Neural progenitor cell (in vitro differentiated cells): Measurements from ENCODE around the gene TLN1. TPM values are rescaled to one million over a fixed set of nuclear protein-coding genes. Genes with fewer than 3 reads are reported as not detected.

ENCODE experiments used
- DNase-seq: peaks from one replicate; pipeline ENCODE4 v3.0.0-alpha.2; 2016; ENCODE audit warnings: low spot score
- H2AFZ ChIP-seq: fragments of 200-600 bp; sonication (generic); replicated peaks from 2 replicates; pipeline ENCODE4 v1.6.1; 2016; ENCODE audit warnings: antibody characterized with exemption
- H3F3A ChIP-seq: fragments of 200-600 bp; sonication (generic); 2 replicates; pipeline ENCODE4 v1.6.1; 2016; ENCODE audit warnings: antibody characterized with exemption, low read depth
- H3K27ac ChIP-seq: fragments of 200-600 bp; sonication (generic); 2 replicates; pipeline ENCODE4 v1.5.1; 2016; ENCODE audit warnings: mild to moderate bottlenecking
- H3K27me3 ChIP-seq: fragments of 200-600 bp; sonication (generic); 2 replicates; pipeline ENCODE4 v1.6.1; 2016; ENCODE audit warnings: mild to moderate bottlenecking, moderate library complexity
- H3K36me3 ChIP-seq: fragments of 200-600 bp; sonication (generic); 2 replicates; pipeline ENCODE4 v1.5.1; 2016
- H3K4me1 ChIP-seq: fragments of 200-600 bp; sonication (generic); 2 replicates; pipeline ENCODE4 v1.6.1; 2016; ENCODE audit warnings: mixed run types
- H3K4me2 ChIP-seq: fragments of 200-600 bp; sonication (generic); 2 replicates; pipeline ENCODE4 v1.6.1; 2016
- H3K4me3 ChIP-seq: fragments of 200-600 bp; sonication (generic); 2 replicates; pipeline ENCODE4 v1.5.1; 2016
- H3K79me2 ChIP-seq: fragments of 200-600 bp; sonication (generic); 2 replicates; pipeline ENCODE4 v1.6.1; 2016; ENCODE audit warnings: low read depth
- H3K9ac ChIP-seq: fragments of 200-600 bp; sonication (generic); 2 replicates; pipeline ENCODE4 v1.6.1; 2016
- H3K9me3 ChIP-seq: fragments of 200-600 bp; sonication (generic); 2 replicates; pipeline ENCODE4 v1.5.1; 2016; ENCODE audit warnings: low read depth
- H4K20me1 ChIP-seq: fragments of 200-600 bp; sonication (generic); 2 replicates; pipeline ENCODE4 v1.6.1; 2016; ENCODE audit warnings: low read depth
- H3K27ac Mint-ChIP-seq: 3 replicates; pipeline ENCODE4 v1.8.0; 2021; ENCODE audit warnings: mixed read lengths
- H3K27me3 Mint-ChIP-seq: 2 replicates; pipeline ENCODE4 v1.8.0; 2022; ENCODE audit warnings: low read depth, mild to moderate bottlenecking, inconsistent platforms, moderate library complexity, mixed read lengths; ENCODE audit not compliant: insufficient read depth
- H3K36me3 Mint-ChIP-seq: 3 replicates; pipeline ENCODE4 v1.8.0; 2021; ENCODE audit warnings: mixed read lengths
- H3K4me1 Mint-ChIP-seq: 3 replicates; pipeline ENCODE4 v1.8.0; 2021; ENCODE audit warnings: mixed read lengths
- H3K4me3 Mint-ChIP-seq: 3 replicates; pipeline ENCODE4 v1.8.0; 2021; ENCODE audit warnings: mild to moderate bottlenecking, moderate library complexity, mixed read lengths
- H3K9me3 Mint-ChIP-seq: 3 replicates; pipeline ENCODE4 v1.8.0; 2020; ENCODE audit warnings: mixed read lengths
- EZH2 ChIP-seq: fragments of 200-600 bp; sonication (generic); IDR thresholded peaks from 2 replicates; pipeline ENCODE4 v1.6.1; 2017; ENCODE audit warnings: antibody characterized with exemption, mild to moderate bottlenecking, moderate library complexity
- EZH2phosphoT487 ChIP-seq: fragments of 200-600 bp; sonication (generic); IDR thresholded peaks from 2 replicates; pipeline ENCODE4 v1.6.1; 2017; ENCODE audit warnings: antibody characterized with exemption
- total RNA-seq: library from RNA; depleted of rRNA; stranded (reverse); fragments of >200 nt; gene quantifications from 2 replicates; pipeline ENCODE4 v1.2.3, GENCODE V29; 2015; ENCODE audit warnings: low replicate concordance
- TF ChIP-seq, protein P1 (sequence below): fragments of 200-600 bp; sonication (generic); IDR thresholded peaks from 2 replicates; pipeline ENCODE4 v1.5.1; 2017; ENCODE audit warnings: antibody characterized with exemption, mild to moderate bottlenecking

The TLN1 gene
- total RNA-seq, 1 donor from 2014 or later = 36.7 TPM

GRCh38 chr9:35730486-35730854 lies 1.5 kb downstream of the TLN1 start:
- DNase-seq = no peak
- Histone ChIP-seq H3K4me2 (peak overlapping the region; percentile 80), H3K27ac (no peak overlapping the region), H3K4me3 (peak overlapping the region; percentile 71), H3K27me3 (no peaks in the 10 kb centered on the region), H3K9ac (no peak overlapping the region), H3K4me1 (peaks cover 55% of the 10 kb centered on the region), H4K20me1 (peaks cover 15% of the 10 kb centered on the region), H3K9me3 (no peaks in the 10 kb centered on the region), H2AFZ (no peak overlapping the region), H3K79me2 (peaks cover 75% of the 10 kb centered on the region), H3K36me3 (no peaks in the 10 kb centered on the region), H3F3A (peaks cover 59% of the 10 kb centered on the region)
- H3K4me3 Mint-ChIP-seq = no peak overlapping the region
- peaks cover 5% of the 10 kb centered on the region for H3K36me3 Mint-ChIP-seq
- H3K9me3 Mint-ChIP-seq = no peaks in the 10 kb centered on the region
- peaks cover 25% of the 10 kb centered on the region for H3K4me1 Mint-ChIP-seq
- TF ChIP-seq, protein P1, sequence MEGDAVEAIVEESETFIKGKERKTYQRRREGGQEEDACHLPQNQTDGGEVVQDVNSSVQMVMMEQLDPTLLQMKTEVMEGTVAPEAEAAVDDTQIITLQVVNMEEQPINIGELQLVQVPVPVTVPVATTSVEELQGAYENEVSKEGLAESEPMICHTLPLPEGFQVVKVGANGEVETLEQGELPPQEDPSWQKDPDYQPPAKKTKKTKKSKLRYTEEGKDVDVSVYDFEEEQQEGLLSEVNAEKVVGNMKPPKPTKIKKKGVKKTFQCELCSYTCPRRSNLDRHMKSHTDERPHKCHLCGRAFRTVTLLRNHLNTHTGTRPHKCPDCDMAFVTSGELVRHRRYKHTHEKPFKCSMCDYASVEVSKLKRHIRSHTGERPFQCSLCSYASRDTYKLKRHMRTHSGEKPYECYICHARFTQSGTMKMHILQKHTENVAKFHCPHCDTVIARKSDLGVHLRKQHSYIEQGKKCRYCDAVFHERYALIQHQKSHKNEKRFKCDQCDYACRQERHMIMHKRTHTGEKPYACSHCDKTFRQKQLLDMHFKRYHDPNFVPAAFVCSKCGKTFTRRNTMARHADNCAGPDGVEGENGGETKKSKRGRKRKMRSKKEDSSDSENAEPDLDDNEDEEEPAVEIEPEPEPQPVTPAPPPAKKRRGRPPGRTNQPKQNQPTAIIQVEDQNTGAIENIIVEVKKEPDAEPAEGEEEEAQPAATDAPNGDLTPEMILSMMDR = no peak
- TF ChIP-seq EZH2 (no peak), EZH2phosphoT487 (no peak)
- H3K27me3 Mint-ChIP-seq = peaks cover 2% of the 10 kb centered on the region
- H3K27ac Mint-ChIP-seq = no peak overlapping the region

GRCh38 chr9:35729700-35730485 lies 2.1 kb downstream of the TLN1 start:
- Histone ChIP-seq H3K36me3 (no peaks in the 10 kb centered on the region), H3K4me3 (peak overlapping the region; percentile 35), H4K20me1 (peaks cover 15% of the 10 kb centered on the region), H3K27me3 (no peaks in the 10 kb centered on the region), H3K27ac (no peak overlapping the region), H3K79me2 (peaks cover 77% of the 10 kb centered on the region), H2AFZ (no peak overlapping the region), H3F3A (peaks cover 55% of the 10 kb centered on the region), H3K4me2 (peak overlapping the region; percentile 80), H3K4me1 (peaks cover 55% of the 10 kb centered on the region), H3K9ac (no peak overlapping the region), H3K9me3 (no peaks in the 10 kb centered on the region)
- Mint-ChIP-seq H3K9me3 (no peaks in the 10 kb centered on the region), H3K36me3 (peaks cover 5% of the 10 kb centered on the region), H3K4me1 (peaks cover 25% of the 10 kb centered on the region), H3K27me3 (peaks cover 2% of the 10 kb centered on the region), H3K4me3 (no peak overlapping the region), H3K27ac (no peak overlapping the region)
- peak; percentile 70 for DNase-seq
- no peak for TF ChIP-seq EZH2phosphoT487
- no peak for TF ChIP-seq EZH2
- TF ChIP-seq, protein P1 = peak; percentile 63

GRCh38 chr9:35729101-35729500 lies 2.9 kb downstream of the TLN1 start:
- H3K27ac ChIP-seq = peak overlapping the region; percentile 68
- no peak for DNase-seq
- H3K27me3 ChIP-seq = no peaks in the 10 kb centered on the region
- peak overlapping the region; percentile 35 for H3K4me3 ChIP-seq
- peaks cover 12% of the 10 kb centered on the region for H3K36me3 Mint-ChIP-seq
- peaks cover 15% of the 10 kb centered on the region for H4K20me1 ChIP-seq
- no peak for TF ChIP-seq EZH2
- TF ChIP-seq EZH2phosphoT487 = no peak
- TF ChIP-seq, protein P1 = no peak
- H3K4me1 Mint-ChIP-seq = peaks cover 22% of the 10 kb centered on the region
- no peaks in the 10 kb centered on the region for H3K9me3 Mint-ChIP-seq
- peaks cover 55% of the 10 kb centered on the region for H3K4me1 ChIP-seq
- H3K4me3 Mint-ChIP-seq = no peak overlapping the region
- H2AFZ ChIP-seq = no peak overlapping the region
- no peak overlapping the region for H3K9ac ChIP-seq
- H3K9me3 ChIP-seq = no peaks in the 10 kb centered on the region
- no peak overlapping the region for H3K27ac Mint-ChIP-seq
- H3K4me2 ChIP-seq = peak overlapping the region; percentile 80
- H3K79me2 ChIP-seq = peaks cover 70% of the 10 kb centered on the region
- H3F3A ChIP-seq = peaks cover 50% of the 10 kb centered on the region
- H3K36me3 ChIP-seq = no peaks in the 10 kb centered on the region
- H3K27me3 Mint-ChIP-seq = peaks cover 4% of the 10 kb centered on the region
